ENCODE results near the gene VPS13A.
"Not testable (repeated sequence)": the region's sequence is repeated elsewhere in the genome, so short reads cannot be mapped to it uniquely, and the experiment has no call there.

The VPS13A gene

DNA sequence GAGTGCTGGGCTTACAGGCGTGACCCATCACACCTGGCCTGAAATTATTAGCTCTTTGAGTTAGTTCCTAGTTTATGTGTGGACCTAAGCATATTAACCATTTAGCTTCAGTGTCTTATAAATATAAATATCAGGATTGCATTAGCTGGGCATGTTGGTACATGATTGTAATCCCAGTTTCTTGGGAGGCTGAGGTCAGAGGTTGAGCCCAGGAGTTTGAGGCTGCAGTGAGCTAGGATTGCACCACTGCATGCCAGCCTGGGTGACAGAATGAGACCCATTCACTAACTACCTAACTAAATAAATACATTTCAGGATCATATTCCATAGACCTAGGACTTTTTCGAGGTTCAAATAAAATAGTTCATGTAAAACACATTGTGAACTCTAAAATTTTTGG lies 129.8 kb downstream of the VPS13A start:
- no peak for DNase-seq (ENCODE audit: insufficient read length)
- TF ChIP-seq TAF1 (IDR thresholded peaks at IDR 0.05; ENCODE audit: borderline replicate concordance, low read depth, low read length) (no peak), POLR2A (IDR thresholded peaks at IDR 0.05; ENCODE audit: low read depth, low read length) (no peak), POLR2AphosphoS5 (IDR thresholded peaks at IDR 0.05; ENCODE audit: low read depth, low read length) (no peak)
- FAIRE-seq: no peak

DNA sequence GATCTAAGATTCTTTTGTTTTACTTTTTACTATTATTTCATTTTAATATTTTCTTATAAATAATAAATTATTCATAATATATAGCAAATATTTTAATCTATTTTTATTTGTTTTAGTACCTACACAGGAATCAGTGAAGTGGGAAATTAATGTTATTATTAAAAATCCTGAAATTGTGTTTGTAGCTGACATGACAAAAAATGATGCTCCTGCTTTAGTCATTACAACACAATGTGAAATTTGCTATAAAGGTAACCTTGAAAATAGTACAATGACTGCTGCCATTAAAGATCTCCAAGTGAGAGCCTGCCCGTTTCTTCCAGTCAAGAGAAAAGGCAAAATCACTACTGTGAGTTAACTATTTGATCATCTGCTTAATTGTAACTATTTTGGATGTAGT lies 138.7 kb downstream of the VPS13A start:
- FAIRE-seq (no peak), DNase-seq (ENCODE audit: insufficient read length) (no peak)
- TF ChIP-seq POLR2A (IDR thresholded peaks at IDR 0.05; ENCODE audit: low read depth, low read length) (no peak), POLR2AphosphoS5 (IDR thresholded peaks at IDR 0.05; ENCODE audit: low read depth, low read length) (no peak), TAF1 (IDR thresholded peaks at IDR 0.05; ENCODE audit: borderline replicate concordance, low read depth, low read length) (no peak)

DNA sequence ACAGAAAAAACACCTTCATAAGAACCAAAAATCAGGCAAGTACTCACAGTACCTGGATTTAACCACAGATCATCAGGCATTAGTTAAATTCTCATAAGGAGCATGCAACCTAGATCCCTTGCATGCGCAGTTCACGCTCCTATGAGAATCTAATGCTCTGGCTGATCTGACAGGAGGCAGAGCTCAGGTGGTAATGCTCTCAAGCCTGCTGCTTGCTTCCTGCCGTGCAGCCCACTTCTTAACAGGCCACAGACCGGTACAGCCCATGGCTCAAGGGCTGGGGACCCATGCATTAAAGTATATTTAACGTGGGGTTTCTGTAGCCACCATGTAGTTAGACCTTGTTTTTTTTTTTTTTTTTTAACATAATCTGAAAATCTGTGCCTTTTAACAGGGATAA lies 147.7 kb downstream of the VPS13A start:
- FAIRE-seq (no peak), DNase-seq (ENCODE audit: insufficient read length) (no peak)
- TF ChIP-seq POLR2A (IDR thresholded peaks at IDR 0.05; ENCODE audit: low read depth, low read length) (no peak), TAF1 (IDR thresholded peaks at IDR 0.05; ENCODE audit: borderline replicate concordance, low read depth, low read length) (no peak), POLR2AphosphoS5 (IDR thresholded peaks at IDR 0.05; ENCODE audit: low read depth, low read length) (no peak)

DNA sequence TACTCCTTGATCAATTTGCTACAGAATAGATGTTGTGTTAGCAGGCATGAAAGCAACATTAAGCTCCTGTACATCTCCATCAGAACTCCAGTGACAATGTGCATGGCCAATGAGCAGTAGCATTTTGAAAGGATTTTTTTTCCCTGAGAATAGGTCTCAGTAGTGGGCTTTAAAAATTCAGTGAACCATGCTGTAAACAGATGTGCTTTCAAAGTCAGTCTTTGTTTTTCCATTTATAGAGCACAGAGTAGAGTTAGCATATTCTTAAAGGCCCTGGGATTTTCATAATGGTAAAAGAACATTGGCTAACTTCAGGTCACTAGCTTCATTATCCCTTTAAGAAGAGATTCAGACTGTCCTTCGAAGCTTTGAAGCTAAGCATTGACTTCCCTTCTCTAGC lies 150.8 kb downstream of the VPS13A start:
- no peak for TF ChIP-seq TAF1 (IDR thresholded peaks at IDR 0.05; ENCODE audit: borderline replicate concordance, low read depth, low read length)
- TF ChIP-seq POLR2A (IDR thresholded peaks at IDR 0.05; ENCODE audit: low read depth, low read length): no peak
- TF ChIP-seq POLR2AphosphoS5 (IDR thresholded peaks at IDR 0.05; ENCODE audit: low read depth, low read length): no peak
- no peak for FAIRE-seq
- no peak for DNase-seq (ENCODE audit: insufficient read length)

DNA sequence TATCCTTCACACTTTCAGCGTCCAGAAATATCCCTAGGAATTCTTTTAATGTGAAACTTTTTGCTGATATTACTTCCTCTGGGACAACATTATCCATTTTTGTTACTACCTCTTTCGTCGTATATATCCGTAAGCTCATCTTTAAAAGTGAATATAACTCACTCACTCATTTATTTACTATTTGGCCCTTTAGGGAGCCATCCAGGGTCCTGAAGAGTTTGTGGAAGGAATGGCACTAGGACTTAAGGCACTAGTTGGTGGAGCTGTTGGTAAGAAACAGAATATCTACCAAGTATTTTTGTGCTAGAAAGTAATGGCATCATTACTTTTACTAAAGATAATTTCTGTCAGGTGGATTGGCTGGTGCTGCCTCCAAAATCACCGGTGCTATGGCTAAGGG lies 192.7 kb downstream of the VPS13A start:
- FAIRE-seq: no peak
- TF ChIP-seq POLR2A (IDR thresholded peaks at IDR 0.05; ENCODE audit: low read depth, low read length): no peak
- no peak for TF ChIP-seq POLR2AphosphoS5 (IDR thresholded peaks at IDR 0.05; ENCODE audit: low read depth, low read length)
- no peak for TF ChIP-seq TAF1 (IDR thresholded peaks at IDR 0.05; ENCODE audit: borderline replicate concordance, low read depth, low read length)
- DNase-seq (ENCODE audit: insufficient read length): no peak

DNA sequence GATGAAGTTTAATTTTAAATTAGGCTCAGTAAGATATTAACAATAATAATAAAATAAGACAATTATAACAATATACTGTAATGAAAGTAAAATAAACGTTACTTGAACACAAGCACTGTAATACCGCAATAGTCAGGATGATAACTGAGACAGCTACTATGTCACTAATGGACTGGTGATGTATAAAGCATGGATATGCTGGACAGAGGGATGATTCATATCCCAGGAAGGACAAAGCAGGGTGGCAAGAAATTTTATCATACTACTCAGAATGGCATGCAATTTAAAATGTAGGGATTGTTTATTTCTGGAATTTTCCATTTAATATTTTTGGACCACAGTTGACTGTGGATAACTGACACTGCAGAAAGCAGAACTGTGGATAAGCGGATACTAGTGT lies 196.9 kb downstream of the VPS13A start:
- no peak for DNase-seq (ENCODE audit: insufficient read length)

DNA sequence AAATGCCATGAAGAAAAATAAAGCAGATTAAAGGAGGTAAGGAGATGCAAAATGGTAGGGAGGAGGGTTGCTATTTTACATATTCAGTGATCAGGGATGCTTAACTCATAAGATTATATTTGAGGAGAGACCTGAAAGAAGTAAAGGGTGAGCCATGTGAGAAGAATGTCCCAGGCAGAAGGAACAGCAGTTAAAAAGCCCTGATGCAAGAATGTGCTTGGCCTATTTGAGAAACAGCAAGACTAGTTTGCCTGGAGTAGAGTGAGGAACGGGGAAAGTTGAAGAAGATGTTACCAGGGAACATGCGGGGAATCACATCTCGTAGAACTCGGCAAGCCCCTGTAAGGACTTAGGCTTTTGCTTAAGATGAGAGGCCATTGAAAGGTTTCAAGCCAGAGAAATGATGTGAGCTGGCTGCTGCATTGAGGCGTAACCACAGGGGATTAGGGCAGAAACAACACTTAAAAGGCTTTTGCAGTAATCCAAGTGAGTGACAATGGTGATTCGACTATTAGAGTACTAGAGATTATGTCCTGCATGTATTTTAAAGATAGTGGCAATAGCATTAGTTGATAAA lies 198.7 kb downstream of the VPS13A start:
- DNase-seq (ENCODE audit: insufficient read length) (no peak), FAIRE-seq (no peak)
- TF ChIP-seq POLR2A (IDR thresholded peaks at IDR 0.05; ENCODE audit: low read depth, low read length) (no peak), POLR2AphosphoS5 (IDR thresholded peaks at IDR 0.05; ENCODE audit: low read depth, low read length) (no peak), TAF1 (IDR thresholded peaks at IDR 0.05; ENCODE audit: borderline replicate concordance, low read depth, low read length) (no peak)

More for the DNA sequence above, 196.9 kb downstream of the VPS13A start:
- FAIRE-seq: no peak
- TF ChIP-seq POLR2AphosphoS5 (IDR thresholded peaks at IDR 0.05; ENCODE audit: low read depth, low read length) (no peak), TAF1 (IDR thresholded peaks at IDR 0.05; ENCODE audit: borderline replicate concordance, low read depth, low read length) (no peak), POLR2A (IDR thresholded peaks at IDR 0.05; ENCODE audit: low read depth, low read length) (no peak)

DNA sequence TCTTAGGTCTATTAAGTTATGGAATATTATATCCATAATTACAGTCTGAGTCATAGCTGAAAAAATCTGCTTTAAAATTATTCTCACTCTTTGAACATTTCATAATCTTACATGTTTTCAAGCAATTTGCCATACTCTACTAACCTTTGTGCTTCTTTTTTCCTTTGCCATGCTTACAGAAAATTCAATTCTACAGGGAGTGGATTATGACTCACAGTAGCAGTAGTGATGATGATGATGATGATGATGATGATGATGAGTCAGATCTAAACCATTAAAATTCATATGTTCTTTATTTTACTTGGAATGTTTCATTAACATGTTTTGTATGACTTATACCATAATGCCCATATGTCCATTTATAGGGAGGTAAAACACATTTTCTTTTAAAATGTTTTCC lies 207.1 kb downstream of the VPS13A start:
- no peak for DNase-seq (ENCODE audit: insufficient read length)
- no peak for TF ChIP-seq POLR2AphosphoS5 (IDR thresholded peaks at IDR 0.05; ENCODE audit: low read depth, low read length)
- TF ChIP-seq POLR2A (IDR thresholded peaks at IDR 0.05; ENCODE audit: low read depth, low read length): no peak
- FAIRE-seq: no peak

DNA sequence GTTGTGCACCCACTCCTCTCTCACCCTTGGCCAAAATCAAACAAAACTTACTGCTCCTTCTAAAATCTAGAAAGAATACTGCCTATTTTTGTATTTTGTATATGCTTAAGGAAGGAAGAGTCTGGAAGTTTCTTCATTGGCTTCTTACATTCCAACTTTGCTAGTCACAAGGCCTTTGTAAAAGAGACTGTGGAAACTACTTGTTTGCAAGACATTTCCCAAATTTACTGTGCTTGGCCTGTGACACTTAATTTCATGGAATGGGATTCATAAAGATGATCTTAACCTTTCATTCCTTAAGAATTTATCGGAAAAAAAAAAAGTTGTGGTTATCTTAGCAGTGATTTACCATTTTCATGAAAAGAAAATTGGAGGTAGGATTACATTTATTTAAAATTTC lies 208.9 kb downstream of the VPS13A start:
- no peak for FAIRE-seq
- no peak for TF ChIP-seq TAF1 (IDR thresholded peaks at IDR 0.05; ENCODE audit: borderline replicate concordance, low read depth, low read length)
- TF ChIP-seq POLR2A (IDR thresholded peaks at IDR 0.05; ENCODE audit: low read depth, low read length): no peak
- no peak for TF ChIP-seq POLR2AphosphoS5 (IDR thresholded peaks at IDR 0.05; ENCODE audit: low read depth, low read length)

DNA sequence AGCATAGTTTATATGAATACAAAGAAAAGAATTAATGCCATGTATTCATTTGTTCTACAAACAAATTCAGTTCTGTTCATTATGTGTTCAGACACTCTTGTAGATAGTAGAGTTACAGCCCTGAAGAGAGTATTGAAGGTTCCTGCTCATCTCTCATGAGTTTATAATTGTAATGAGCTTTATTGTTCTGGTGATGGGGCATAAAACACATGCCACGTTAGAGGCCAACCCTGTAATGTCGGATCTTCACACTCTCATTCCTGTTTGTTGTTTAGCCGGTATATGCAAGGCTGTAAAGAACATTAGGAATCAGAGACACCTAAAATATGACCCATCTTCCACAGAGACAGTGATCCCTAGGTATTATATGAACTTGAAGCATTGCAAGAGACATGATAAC lies 214.5 kb downstream of the VPS13A start:
- DNase-seq (ENCODE audit: insufficient read length) (no peak), FAIRE-seq (no peak)
- no peak for TF ChIP-seq POLR2A (IDR thresholded peaks at IDR 0.05; ENCODE audit: low read depth, low read length)
- TF ChIP-seq TAF1 (IDR thresholded peaks at IDR 0.05; ENCODE audit: borderline replicate concordance, low read depth, low read length): no peak
- TF ChIP-seq POLR2AphosphoS5 (IDR thresholded peaks at IDR 0.05; ENCODE audit: low read depth, low read length): no peak

More for the DNA sequence above, 208.9 kb downstream of the VPS13A start:
- DNase-seq (ENCODE audit: insufficient read length): no peak

DNA sequence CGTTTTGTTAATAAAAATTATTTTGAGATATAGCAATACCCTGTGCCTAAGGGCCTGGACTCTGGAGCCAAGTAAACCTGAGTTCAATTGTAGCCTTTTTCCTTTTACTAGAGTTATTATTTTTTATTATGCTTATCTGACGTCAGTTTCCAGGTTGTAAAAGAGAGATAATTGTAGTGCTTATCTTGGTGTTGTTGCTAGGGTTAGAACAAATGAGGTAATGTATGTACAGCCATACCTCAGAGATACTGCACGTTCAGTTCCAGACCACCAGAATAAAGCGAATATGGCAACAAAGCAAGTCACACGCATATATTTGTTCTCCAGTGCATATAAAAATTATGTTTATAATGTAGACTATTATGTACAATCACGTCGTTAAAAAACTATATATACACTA lies 215.0 kb downstream of the VPS13A start:
- FAIRE-seq: no peak
- TF ChIP-seq POLR2A (IDR thresholded peaks at IDR 0.05; ENCODE audit: low read depth, low read length) (no peak), TAF1 (IDR thresholded peaks at IDR 0.05; ENCODE audit: borderline replicate concordance, low read depth, low read length) (no peak), POLR2AphosphoS5 (IDR thresholded peaks at IDR 0.05; ENCODE audit: low read depth, low read length) (no peak)
- DNase-seq (ENCODE audit: insufficient read length): no peak

DNA sequence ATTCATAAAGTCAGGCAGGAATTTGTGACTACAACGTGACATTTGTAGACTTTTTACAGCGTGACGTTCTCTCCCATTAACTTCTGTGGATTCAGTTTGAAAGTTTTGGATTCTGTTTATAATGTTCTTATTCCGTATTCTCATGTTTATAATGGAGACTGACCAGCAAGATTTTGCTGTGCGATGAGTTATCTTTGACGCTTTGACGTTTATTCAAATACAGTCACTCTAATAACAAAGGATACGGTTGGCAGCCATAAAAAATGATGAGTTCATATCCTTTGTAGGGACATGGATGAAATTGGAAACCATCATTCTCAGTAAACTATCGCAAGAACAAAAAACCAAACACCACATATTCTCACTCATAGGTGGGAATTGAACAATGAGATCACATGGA lies 221.2 kb downstream of the VPS13A start:
- FAIRE-seq; DNase-seq (ENCODE audit: insufficient read length): not testable (repeated sequence)

DNA sequence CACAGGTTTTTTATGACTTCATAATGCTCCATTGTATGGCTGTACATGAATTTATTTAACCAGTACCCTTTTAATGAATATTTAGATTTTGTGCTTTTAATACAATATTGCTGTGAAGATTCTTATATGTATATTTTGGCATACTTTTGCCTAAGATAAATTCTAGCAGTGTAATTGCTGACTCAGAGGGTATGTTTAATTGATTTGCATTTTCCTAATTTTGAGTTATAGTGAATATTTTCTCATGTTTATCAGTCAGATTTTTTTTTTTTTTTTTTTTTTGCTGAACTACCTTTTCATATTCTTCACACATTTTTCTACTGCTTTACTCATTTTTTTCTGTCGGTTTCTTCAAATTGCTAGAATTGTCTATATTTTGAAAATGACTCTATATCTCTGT lies 222.6 kb downstream of the VPS13A start:
- FAIRE-seq (no peak), DNase-seq (ENCODE audit: insufficient read length) (no peak)
- TF ChIP-seq POLR2A (IDR thresholded peaks at IDR 0.05; ENCODE audit: low read depth, low read length) (no peak), TAF1 (IDR thresholded peaks at IDR 0.05; ENCODE audit: borderline replicate concordance, low read depth, low read length) (no peak), POLR2AphosphoS5 (IDR thresholded peaks at IDR 0.05; ENCODE audit: low read depth, low read length) (no peak)
